CD1c-positive myeloid dendritic cell (primary cell): ENCODE data around the gene CERK.

ENCODE experiments used
- DNase-seq: peaks from one replicate; pipeline ENCODE4 v3.0.0-alpha.2; 2016; ENCODE audit errors: extremely low spot score

CERK gene

GRCh38 chr22:46678785-46679700 is 59.0 kb downstream of the CERK start:
- DNase-seq = no peak

GRCh38 chr22:46678003-46678657 is 59.9 kb downstream of the CERK start:
- DNase-seq = no peak

GRCh38 chr22:46677323-46678002 is 60.6 kb downstream of the CERK start:
- DNase-seq = no peak

GRCh38 chr22:46676881-46677280 is 61.2 kb downstream of the CERK start:
- DNase-seq = no peak

- DNase-seq = no peak
Measured at GRCh38 chr22:46676479-46676878, 61.6 kb downstream of the CERK start.

GRCh38 chr22:46675938-46676337 is 62.1 kb downstream of the CERK start:
- DNase-seq = no peak

- no peak for DNase-seq
Measured at GRCh38 chr22:46675479-46675878, 62.6 kb downstream of the CERK start.

- no peak for DNase-seq
Measured at GRCh38 chr22:46674906-46675305, 63.1 kb downstream of the CERK start.

GRCh38 chr22:46674367-46674781 is 63.7 kb downstream of the CERK start:
- peak; percentile 90 for DNase-seq

GRCh38 chr22:46673662-46674236 is 64.3 kb downstream of the CERK start:
- DNase-seq = peak; percentile 27

GRCh38 chr22:46673205-46673604 is 64.8 kb downstream of the CERK start:
- no peak for DNase-seq

- DNase-seq = no peak
Measured at GRCh38 chr22:46672731-46673130, 65.3 kb downstream of the CERK start.

GRCh38 chr22:46671824-46672432 is 66.1 kb downstream of the CERK start:
- DNase-seq = no peak

- DNase-seq = no peak
Measured at GRCh38 chr22:46669201-46669600, 68.9 kb downstream of the CERK start.

GRCh38 chr22:46668116-46668515 is 69.9 kb downstream of the CERK start:
- DNase-seq = no peak

- DNase-seq = no peak
Measured at GRCh38 chr22:46667245-46667623, 70.8 kb downstream of the CERK start.

- DNase-seq = no peak
Measured at GRCh38 chr22:46666577-46667244, 71.3 kb downstream of the CERK start.

GRCh38 chr22:46665751-46666280 is 72.2 kb downstream of the CERK start:
- DNase-seq = no peak

GRCh38 chr22:46665151-46665695 is 72.8 kb downstream of the CERK start:
- DNase-seq = no peak

- no peak for DNase-seq
Measured at GRCh38 chr22:46664301-46664855, 73.7 kb downstream of the CERK start.
